B cell (primary cell): Measurements from ENCODE around the gene GULP1. TPM values are rescaled to one million over a fixed set of nuclear protein-coding genes. Genes with fewer than 3 reads are reported as not detected.

Experiments
- ATAC-seq: fragments of 200-7000 bp; cut with Tn5 transposase; one replicate; pipeline ENCODE4 v1.10.0; 2021; ENCODE audit warnings: low read depth, mild to moderate bottlenecking, moderate number of reproducible peaks, moderate library complexity
- CTCF ChIA-PET: fragments of 350-600 bp; sonication (Branson Sonifier 250); formaldehyde crosslinking; loops from one replicate; lab custom pipeline; 2021; ENCODE audit warnings: antibody characterized with exemption, inconsistent platforms; lab: Charles Lee
- POLR2A ChIA-PET: fragments of 350-600 bp; sonication (Branson Sonifier 250); formaldehyde crosslinking; loops from one replicate; lab custom pipeline; 2021; ENCODE audit warnings: antibody characterized with exemption; lab: Charles Lee
- DNase-seq: peaks from one replicate; pipeline ENCODE4 v3.0.0; 2013
- H2AFZ ChIP-seq: 2 replicates; pipeline ENCODE4 v1.6.1; 2012; ENCODE audit warnings: mild to moderate bottlenecking, low read depth, low read length; ENCODE audit not compliant: insufficient read depth, poor library complexity, severe bottlenecking
- H3K27ac ChIP-seq, 2 donors: 1 replicate in 1 of 2; 2 replicates in 1 of 2; pipeline ENCODE4 v1.5.1; 2012 to 2013; ENCODE audit warnings: low read length in 2 of 2, mild to moderate bottlenecking in 2 of 2, moderate library complexity in 1 of 2
- H3K27me3 ChIP-seq, 4 experiments: fragments of 200-600 bp in 1 of 4; sonication (generic) in 1 of 4; replicated peaks in 1 of 4; 1 replicate in 2 of 4; 2 replicates in 2 of 4; pipeline versions ENCODE4 v1.6.1 to v1.7.0; 2013 to 2016; ENCODE audit warnings: low read length in 3 of 4, mild to moderate bottlenecking in 2 of 4, mixed read lengths in 1 of 4, moderate library complexity in 1 of 4; ENCODE audit not compliant: insufficient read depth in 4 of 4, control insufficient read depth in 3 of 4; ENCODE audit errors: control extremely low read depth in 1 of 4
- H3K36me3 ChIP-seq, 2 experiments: replicated peaks in 1 of 2; 1 replicate in 1 of 2; 2 replicates in 1 of 2; pipeline versions ENCODE4 v1.6.1 to v1.7.1; 2013; ENCODE audit warnings: low read length in 1 of 2; ENCODE audit not compliant: insufficient read depth in 2 of 2, control insufficient read depth in 1 of 2; ENCODE audit errors: control extremely low read depth in 1 of 2, extremely low read depth in 1 of 2
- H3K4me1 ChIP-seq, 2 donors: fragments of 200-600 bp in 1 of 2; sonication (generic) in 1 of 2; 1 replicate in 1 of 2; 2 replicates in 1 of 2; pipeline versions ENCODE4 v1.5.1 to v1.6.1; 2013 to 2017; ENCODE audit warnings: low read length in 2 of 2; ENCODE audit not compliant: control insufficient read depth in 2 of 2, insufficient read depth in 2 of 2
- H3K4me2 ChIP-seq: replicated peaks from 2 replicates; pipeline ENCODE3; 2012; ENCODE audit warnings: mild to moderate bottlenecking, low read depth, low read length; ENCODE audit not compliant: poor library complexity, severe bottlenecking
- H3K4me3 ChIP-seq, 5 experiments: fragments of 200-600 bp in 1 of 5; sonication (generic) in 1 of 5; 1 replicate in 3 of 5; 2 replicates in 2 of 5; pipeline versions ENCODE4 v1.5.1 to v1.7.0; 2011 to 2016; ENCODE audit warnings: low read length in 4 of 5, mild to moderate bottlenecking in 4 of 5, low read depth in 2 of 5, control low read depth in 1 of 5, moderate library complexity in 1 of 5; ENCODE audit not compliant: insufficient read depth in 1 of 5; ENCODE audit errors: control extremely low read depth in 1 of 5, extremely low read depth in 1 of 5
- H3K79me2 ChIP-seq: fragments of 200-600 bp; sonication (generic); one replicate; pipeline ENCODE4 v1.6.0; 2016; ENCODE audit warnings: low read length; ENCODE audit not compliant: control insufficient read depth, insufficient read depth
- H3K9ac ChIP-seq: fragments of 200-600 bp; sonication (generic); 2 replicates; pipeline ENCODE4 v1.6.1; 2017; ENCODE audit warnings: mild to moderate bottlenecking, low read length, moderate library complexity
- H3K9me3 ChIP-seq, 3 donors: one replicate each; pipeline versions ENCODE4 v1.6.1 to v1.7.1; 2013; ENCODE audit warnings: low read length in 2 of 3; ENCODE audit not compliant: control insufficient read depth in 2 of 3, insufficient read depth in 1 of 3; ENCODE audit errors: control extremely low read depth in 1 of 3
- H4K20me1 ChIP-seq: 2 replicates; pipeline ENCODE4 v1.6.0; 2012; ENCODE audit warnings: mild to moderate bottlenecking, low read length; ENCODE audit not compliant: insufficient read depth, control insufficient read depth, poor library complexity, severe bottlenecking
- H3K27ac Mint-ChIP-seq: one replicate; pipeline ENCODE4 v1.8.0; 2021; ENCODE audit warnings: mixed read lengths
- H3K27me3 Mint-ChIP-seq: one replicate; pipeline ENCODE4 v1.8.0; 2021; ENCODE audit warnings: mixed read lengths
- H3K4me1 Mint-ChIP-seq: one replicate; pipeline ENCODE4 v1.8.0; 2021; ENCODE audit warnings: mixed read lengths
- H3K4me3 Mint-ChIP-seq: one replicate; pipeline ENCODE4 v1.8.0; 2021; ENCODE audit warnings: mixed read lengths
- H3K9me3 Mint-ChIP-seq: one replicate; pipeline ENCODE4 v1.8.0; 2022; ENCODE audit warnings: mixed read lengths; ENCODE audit not compliant: insufficient read depth
- EZH2 ChIP-seq: IDR thresholded peaks from 2 replicates; pipeline ENCODE4 v1.6.1; 2012; ENCODE audit warnings: borderline replicate concordance, low read depth, mild to moderate bottlenecking, moderate library complexity, low read length; ENCODE audit not compliant: insufficient read depth, poor library complexity, severe bottlenecking
- WGBS: methylation state at CpG from one replicate; pipeline ENCODE4 v1.1.5; 2013; ENCODE audit warnings: missing lambda C conversion rate; ENCODE audit not compliant: insufficient coverage; 5-methylcytosine and 5-hydroxymethylcytosine counted together
- intact Hi-C: fragments of 100-400 bp; cut with micrococcal nuclease; formaldehyde crosslinking; loops from one replicate; pipeline ENCODE4 v1.10.0; 2022
- polyA plus RNA-seq: library from polyadenylated mRNA; depleted of rRNA; stranded (reverse); fragments of >200 nt; gene quantifications from 2 replicates; pipeline ENCODE4 v1.2.3, GENCODE V29; 2012
- total RNA-seq, 2 donors: library from RNA; stranded (reverse); fragments of 120-200 nt in 1 of 2; gene quantifications; 1 replicate in 1 of 2; 2 replicates in 1 of 2; pipeline versions ENCODE4 v1.2.3 to v1.2.4, GENCODE V29; 2013 to 2022
- TF ChIP-seq, protein P1 (sequence below): fragments of 200-600 bp; IDR thresholded peaks from one replicate; pipeline ENCODE4 v1.8.0; 2022; ENCODE audit warnings: antibody characterized with exemption, mild to moderate bottlenecking

The GULP1 gene
- total and polyA plus RNA-seq, 2 donors (not counting 1 experiment from before 2014, with no cell fraction given) = not detected

DNA sequence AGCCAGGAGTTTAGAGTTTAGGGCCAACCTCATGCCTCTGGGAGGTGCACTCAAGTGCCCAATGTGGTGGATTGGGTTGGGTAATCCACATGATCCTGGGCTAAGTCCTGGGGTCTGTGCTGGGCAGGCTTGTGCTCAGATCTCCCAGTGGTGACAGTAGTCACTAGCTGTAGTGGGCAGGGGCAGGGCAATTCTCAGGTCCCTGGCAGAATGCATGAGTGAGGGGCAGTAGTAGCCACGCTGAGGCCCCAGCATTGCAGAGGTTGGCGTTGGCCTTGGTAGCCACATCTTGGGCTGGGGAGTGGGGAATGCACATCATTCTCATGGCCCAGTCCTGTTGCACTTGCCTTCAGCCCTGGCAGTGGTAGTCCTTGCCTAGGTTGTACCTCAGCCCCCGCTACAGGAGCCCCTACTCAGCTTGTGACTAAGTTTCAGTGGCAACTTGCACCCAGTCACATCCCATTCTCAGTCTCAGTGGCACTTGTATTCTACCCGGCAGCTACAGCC, 269.9 kb downstream of the GULP1 start:
- H3K27me3 Mint-ChIP-seq = no peaks in the 10 kb centered on the region
- H3K4me3 Mint-ChIP-seq = no peak overlapping the region
- no peaks in the 10 kb centered on the region for H3K4me1 ChIP-seq
- TF ChIP-seq, protein P1, sequence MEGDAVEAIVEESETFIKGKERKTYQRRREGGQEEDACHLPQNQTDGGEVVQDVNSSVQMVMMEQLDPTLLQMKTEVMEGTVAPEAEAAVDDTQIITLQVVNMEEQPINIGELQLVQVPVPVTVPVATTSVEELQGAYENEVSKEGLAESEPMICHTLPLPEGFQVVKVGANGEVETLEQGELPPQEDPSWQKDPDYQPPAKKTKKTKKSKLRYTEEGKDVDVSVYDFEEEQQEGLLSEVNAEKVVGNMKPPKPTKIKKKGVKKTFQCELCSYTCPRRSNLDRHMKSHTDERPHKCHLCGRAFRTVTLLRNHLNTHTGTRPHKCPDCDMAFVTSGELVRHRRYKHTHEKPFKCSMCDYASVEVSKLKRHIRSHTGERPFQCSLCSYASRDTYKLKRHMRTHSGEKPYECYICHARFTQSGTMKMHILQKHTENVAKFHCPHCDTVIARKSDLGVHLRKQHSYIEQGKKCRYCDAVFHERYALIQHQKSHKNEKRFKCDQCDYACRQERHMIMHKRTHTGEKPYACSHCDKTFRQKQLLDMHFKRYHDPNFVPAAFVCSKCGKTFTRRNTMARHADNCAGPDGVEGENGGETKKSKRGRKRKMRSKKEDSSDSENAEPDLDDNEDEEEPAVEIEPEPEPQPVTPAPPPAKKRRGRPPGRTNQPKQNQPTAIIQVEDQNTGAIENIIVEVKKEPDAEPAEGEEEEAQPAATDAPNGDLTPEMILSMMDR = no peak
- no peak for TF ChIP-seq EZH2
- no peaks in the 10 kb centered on the region for H3K4me1 Mint-ChIP-seq
- no peaks in the 10 kb centered on the region for H3K79me2 ChIP-seq
- intact Hi-C loops = no loop called here
- CTCF ChIA-PET = no interaction called here
- H3K27ac Mint-ChIP-seq = no peak overlapping the region
- H3K4me3 ChIP-seq = no peak overlapping the region
- H3K9ac ChIP-seq = no peak overlapping the region
- 82% methylated on average over 4 of the region's 4 CpGs for WGBS
- no peak overlapping the region for H2AFZ ChIP-seq
- peaks cover 0 to 11% (median 0%) of the 10 kb centered on the region in 3 donors for H3K9me3 ChIP-seq
- no peaks in the 10 kb centered on the region for H3K27me3 ChIP-seq
- H3K36me3 ChIP-seq = no peaks in the 10 kb centered on the region
- DNase-seq (no peak), ATAC-seq (no peak)
- no peak overlapping the region for H3K27ac ChIP-seq
- no peaks in the 10 kb centered on the region for H4K20me1 ChIP-seq
- peaks cover 13% of the 10 kb centered on the region for H3K9me3 Mint-ChIP-seq
- H3K4me2 ChIP-seq = no peak overlapping the region
- POLR2A ChIA-PET = no interaction called here

DNA sequence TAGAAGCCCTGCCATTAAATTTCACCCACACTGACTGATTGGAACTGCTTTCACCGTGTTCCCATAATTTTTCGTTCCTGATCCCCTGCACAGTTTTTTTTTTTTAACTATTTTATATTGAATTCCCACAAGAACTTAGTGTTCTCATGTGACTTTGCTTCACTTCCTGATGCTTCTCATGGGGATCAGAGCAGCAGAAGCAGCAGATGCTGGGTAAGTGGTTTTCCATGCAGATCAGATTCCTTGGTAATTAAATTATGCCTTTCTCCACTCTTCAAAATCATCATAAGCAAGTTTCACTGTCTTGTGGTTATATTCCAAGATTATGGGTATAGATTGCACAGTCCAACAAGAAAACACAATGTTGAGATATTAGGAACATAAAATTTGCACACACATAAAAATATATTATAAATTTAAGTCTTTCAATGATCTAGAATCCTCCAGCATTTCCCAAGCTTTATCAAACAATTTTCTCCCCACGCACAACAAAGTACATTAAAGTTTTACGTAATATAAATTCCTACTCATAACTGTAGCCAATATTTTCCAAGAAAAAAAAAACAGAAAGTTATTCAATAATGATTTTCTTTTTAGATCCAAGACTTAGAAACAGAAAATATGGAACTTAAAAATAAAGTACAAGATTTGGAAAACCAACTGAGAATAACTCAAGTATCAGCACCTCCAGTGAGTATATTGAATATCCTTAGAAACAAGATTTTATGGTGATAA, 277.9 kb downstream of the GULP1 start:
- ChIA-PET POLR2A (no interaction called here), CTCF (no interaction called here)
- no peaks in the 10 kb centered on the region for H3K27me3 ChIP-seq
- no peaks in the 10 kb centered on the region for H3K36me3 ChIP-seq
- H3K27me3 Mint-ChIP-seq = no peaks in the 10 kb centered on the region
- no peak overlapping the region for H3K4me2 ChIP-seq
- intact Hi-C loops = no loop called here
- no peaks in the 10 kb centered on the region for H3K4me1 ChIP-seq
- H3K4me3 ChIP-seq = no peak overlapping the region
- TF ChIP-seq EZH2 = no peak
- TF ChIP-seq, protein P1 = no peak
- no peaks in the 10 kb centered on the region for H3K4me1 Mint-ChIP-seq
- no peaks in the 10 kb centered on the region for H3K9me3 Mint-ChIP-seq
- no peak overlapping the region for H3K27ac ChIP-seq
- H3K27ac Mint-ChIP-seq = no peak overlapping the region
- no peaks in the 10 kb centered on the region for H4K20me1 ChIP-seq
- DNase-seq (no peak), ATAC-seq (no peak)
- no peaks in the 10 kb centered on the region for H3K9me3 ChIP-seq
- no peak overlapping the region for H3K9ac ChIP-seq
- no peak overlapping the region for H3K4me3 Mint-ChIP-seq
- WGBS = 100% methylated on average over 1 of the region's 4 CpGs
- no peaks in the 10 kb centered on the region for H3K79me2 ChIP-seq
- no peak overlapping the region for H2AFZ ChIP-seq
